HG02571 (cell line): ENCODE measurements around the gene MEIS2.

Experiments
- ATAC-seq: cut with Tn5 transposase; IDR thresholded peaks from one replicate; pipeline ENCODE4 v1.9.1; 2021; ENCODE audit warnings: mild to moderate bottlenecking, moderate library complexity; ENCODE audit not compliant: unreplicated experiment

The MEIS2 gene

DNA sequence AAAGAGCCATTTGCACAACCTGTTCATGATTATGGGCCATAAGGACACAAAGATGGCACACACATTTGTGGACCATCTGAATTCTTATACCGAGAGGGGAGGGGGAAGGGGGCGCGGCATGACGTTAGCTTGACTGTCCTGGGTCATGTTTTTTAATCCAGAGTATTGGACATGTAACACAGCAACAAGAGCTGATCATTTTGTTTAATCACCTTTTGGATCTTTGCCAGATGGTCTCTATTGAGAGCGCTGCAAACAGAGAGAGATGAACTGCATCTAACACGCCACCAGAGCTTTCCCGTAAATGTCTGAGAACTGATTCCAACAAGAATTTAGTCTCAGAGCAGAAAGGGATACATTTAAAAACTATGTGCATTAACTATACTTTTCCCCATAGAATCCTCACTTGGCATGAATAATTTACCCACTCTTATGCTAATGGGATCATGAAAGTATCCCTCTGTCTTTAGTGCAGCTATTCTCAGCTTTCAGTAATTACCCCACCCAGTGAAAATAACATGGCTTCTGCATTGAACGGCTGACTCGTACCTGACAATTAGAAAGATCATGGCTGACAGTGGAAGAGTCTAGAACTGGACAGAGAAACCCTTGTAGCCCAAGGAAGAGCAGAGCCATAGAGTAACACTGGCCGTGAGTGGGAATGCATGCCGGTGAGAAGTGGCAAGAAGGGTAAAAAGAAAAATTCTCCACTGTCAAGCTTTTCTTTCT, 22.6 kb downstream of the MEIS2 start:
- no peak for ATAC-seq

DNA sequence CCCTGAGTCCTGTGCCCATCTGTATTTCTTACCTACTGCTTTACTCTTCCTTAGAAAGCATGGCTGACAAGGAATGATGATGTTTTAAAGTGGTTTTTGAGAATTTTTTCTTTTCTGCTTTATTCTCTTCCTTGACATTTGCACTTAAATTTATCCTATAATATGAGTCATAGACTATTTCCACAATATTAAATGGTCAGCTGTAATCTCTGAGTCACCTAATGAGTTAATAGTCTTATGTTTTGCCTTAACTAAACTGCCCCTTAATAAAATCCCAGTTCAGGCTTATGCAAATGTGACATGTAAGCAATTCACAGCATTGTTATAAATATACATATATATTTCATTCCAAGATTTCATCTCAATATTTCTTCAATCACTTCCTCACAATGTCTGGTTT, 23.8 kb downstream of the MEIS2 start:
- no peak for ATAC-seq

DNA sequence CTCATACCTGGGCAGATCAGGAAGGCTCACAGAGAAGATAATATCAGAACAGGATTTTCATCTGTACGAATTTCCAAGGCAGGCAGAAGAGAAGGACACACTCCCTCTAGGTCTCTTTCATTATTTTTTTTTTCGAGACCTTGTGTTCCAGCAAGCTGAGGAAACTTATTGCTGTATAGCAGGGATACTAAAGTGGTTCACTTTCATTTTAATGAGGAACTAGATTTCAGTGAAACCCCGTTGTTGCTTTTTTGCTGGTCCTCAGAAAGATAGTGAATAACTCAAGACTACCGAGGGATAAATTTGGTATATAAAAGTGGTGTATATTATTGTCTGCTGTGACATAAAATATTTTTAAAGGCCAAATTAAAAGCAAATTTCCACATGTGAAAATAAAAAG, 24.6 kb downstream of the MEIS2 start:
- no peak for ATAC-seq

DNA sequence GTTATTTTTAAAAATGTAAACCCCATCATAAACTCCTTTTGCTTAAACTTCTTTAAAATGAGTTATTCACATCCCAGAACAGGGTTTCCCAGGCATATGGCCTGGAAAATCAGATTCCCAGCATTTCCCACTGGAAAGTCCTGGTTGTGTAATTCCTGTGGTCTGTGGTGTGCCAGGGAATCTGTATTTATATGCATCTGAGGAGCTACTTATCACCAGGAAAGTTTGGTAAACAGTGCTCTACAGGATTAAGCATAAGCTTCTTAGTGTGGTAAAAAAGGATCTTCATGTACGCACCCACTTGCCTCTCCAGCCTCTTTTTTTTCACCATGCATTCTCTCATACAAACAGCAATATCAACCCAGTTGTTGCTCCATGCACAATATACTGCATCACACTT, 28.2 kb downstream of the MEIS2 start:
- ATAC-seq, result no peak

DNA sequence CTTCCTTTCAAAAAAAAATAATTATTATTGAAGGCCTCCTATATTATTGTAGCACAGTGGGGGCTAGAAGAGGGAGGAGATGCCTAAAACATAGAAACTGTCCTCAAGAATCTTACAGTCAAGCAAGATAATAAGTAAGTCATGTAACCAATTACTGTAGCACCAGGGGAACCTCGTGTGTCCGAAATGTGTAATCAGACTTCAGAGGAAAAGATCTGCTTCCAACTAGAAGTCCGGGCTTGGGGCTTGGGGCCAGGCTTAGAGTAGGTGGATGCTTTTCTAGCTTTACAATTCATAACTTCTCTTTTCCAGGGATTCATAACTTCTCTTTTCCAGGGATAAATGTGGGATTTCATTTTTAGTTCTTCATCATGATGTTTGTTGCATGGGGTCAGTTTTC, 29.2 kb downstream of the MEIS2 start:
- ATAC-seq, result no peak

DNA sequence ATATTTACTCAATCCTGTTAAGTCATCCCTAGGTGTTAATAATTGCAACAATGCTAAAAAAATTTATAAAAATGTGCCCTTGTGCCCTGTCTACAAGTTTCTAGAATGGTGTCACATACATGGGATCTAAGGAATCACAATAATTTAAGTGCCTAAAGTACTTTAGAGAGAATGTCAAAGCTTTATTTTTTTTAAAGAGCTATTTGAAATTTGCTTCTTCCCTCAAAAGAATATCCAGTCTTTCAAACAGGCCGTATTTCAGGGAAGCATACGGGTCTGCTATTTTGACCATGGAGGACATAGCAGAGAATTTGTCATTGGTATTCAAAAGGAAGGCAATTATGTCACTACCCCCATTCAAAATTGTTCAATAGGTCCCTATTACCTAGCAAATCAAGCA, 29.7 kb downstream of the MEIS2 start:
- no peak for ATAC-seq

DNA sequence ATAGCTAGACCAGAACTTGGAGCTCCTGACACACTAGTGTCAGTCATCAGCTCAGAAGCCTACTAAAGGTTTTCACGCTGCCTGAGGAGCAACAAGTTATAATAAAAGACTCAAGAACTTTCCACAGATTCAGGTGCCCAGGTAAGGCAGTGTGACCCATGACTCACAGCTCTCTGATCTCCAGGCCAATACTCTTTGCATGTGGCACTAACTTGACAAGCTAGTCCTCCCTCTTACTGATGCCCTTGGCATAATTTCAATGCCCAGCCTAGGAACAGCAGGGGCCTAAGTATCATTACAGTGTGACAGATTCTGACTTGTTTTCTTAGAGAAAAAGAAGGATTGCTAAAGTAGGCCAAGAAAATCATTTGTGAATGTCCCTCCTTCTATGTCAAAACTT, 38.4 kb downstream of the MEIS2 start:
- no peak for ATAC-seq

DNA sequence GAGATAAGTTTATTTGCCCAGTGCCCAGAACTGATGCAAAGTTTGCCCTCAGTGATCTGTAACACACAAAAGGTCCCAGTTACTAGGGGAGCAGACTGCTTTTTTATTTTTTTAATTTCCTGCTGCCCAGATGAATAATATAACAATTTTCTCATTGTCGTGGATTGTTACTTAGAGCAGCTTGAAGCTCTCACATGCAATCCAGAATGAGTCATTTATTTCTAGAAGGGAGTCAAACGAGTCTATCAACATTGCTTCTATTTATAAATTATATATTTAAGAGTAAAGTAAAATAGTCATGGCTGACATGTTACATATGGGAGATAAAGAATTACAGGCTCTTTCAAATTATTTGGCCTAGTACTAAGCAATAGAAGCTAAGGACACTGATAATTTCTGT, 41.3 kb downstream of the MEIS2 start:
- no peak for ATAC-seq

DNA sequence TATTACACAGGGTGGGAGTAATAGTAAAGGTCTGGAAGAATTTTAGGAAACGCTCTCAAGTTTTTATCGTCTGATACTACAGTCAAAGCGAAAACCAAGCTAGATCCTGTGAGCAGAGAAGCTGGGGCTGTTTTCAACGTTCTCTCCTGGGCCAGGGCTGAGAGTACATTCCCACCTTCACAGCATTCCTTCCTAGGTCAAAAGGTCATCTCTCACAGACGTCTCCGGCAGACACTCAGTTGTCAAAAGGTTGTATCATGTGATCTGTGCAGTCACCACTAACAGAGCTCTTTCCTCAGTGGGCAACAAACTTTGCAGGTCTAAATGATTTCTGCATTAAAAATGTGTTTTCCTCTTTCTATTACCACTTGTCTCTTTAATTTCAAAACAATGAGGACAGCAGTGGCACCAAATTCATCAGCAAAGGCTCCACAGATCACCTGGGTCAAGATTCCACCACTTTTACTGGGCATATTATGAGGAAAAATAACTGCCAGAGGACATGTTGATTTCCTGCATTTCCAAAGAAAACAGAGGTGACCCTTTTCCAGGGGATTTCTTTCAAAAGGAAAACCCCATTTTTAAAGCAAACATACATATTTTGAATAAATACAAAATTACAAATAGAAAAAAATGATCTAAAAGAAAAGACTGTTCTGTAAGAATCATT, 41.9 kb downstream of the MEIS2 start:
- ATAC-seq, result no peak

DNA sequence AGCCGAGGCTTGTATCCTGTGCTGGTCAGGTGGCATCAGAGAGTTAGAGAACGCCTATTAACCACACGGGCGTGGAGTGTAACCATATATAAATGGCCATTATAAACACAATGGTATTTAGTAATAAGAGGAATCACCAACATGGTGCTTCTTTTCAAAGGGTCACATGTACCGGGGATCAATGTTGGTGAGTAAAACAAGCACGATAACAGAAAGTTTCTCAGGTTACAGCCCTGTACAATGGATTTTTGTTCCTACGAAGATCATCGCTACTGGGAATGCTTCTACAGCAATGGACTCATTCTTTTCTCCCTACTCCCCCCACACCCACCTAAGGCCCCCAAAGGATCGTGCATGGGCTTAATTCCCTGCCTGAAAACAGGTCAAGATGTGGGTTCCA, 42.5 kb downstream of the MEIS2 start:
- ATAC-seq, result no peak

DNA sequence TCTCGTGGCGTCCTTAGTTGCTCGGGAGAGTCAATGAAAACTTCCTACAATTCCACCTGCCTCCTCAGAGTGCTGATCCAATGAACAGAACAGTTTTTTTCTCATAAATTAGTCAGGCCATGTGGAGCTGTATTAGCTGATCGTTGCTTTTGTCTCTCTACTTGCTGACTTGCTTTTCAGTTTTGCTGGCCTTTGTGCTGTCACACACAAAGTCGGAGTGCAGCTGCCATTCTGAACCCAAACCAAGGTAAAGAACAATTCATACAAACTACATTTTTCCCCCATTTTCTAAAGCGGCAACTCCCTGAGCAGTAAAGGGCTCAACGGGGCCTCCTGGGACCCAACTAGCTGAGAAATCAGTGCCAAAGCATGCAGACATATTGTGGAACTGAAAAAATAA, 43.1 kb downstream of the MEIS2 start:
- ATAC-seq, result no peak

DNA sequence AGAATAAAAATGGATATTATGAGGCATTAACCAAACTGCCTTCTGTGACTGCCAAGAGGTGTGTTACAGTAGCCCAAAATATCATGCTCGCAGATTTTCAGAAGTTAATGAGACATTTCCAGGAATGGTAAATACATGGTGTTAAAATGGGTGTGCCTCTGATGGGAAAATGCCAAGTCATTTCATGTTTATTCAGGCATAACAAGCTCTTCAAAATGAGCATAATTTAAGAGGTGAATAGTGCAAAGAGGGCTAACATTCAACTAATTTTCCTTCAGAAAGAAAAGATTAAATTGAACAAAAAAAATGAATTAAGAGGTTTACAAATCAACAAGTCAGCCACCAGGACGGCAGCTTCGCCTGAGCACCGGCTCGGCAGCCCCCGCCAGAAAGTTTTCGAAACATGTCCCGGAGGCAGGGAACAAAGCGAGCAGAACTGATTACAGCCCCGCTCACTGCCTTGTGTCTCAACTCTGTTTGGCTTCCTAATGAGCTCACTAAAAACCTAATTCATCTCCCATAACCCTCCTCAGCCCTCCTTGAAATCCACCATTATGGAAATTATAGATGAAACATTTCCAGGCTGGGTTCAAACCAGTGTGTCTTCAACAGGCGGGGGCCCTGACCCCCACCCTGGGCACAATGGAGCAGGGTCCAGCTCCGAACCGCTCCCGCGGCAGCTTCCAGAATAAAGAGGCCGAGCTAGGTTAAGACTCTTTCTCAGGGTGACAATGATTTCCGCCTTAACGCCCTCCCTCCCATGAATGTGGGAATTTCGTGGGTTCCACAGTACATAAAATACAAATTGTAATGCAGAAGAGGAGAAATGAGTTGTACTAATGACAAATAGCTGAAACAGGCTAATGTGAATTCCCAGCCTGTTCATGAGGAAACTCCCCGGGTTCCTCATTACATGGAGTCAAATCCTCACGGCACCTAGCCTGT, 43.9 kb downstream of the MEIS2 start:
- ATAC-seq, result no peak

DNA sequence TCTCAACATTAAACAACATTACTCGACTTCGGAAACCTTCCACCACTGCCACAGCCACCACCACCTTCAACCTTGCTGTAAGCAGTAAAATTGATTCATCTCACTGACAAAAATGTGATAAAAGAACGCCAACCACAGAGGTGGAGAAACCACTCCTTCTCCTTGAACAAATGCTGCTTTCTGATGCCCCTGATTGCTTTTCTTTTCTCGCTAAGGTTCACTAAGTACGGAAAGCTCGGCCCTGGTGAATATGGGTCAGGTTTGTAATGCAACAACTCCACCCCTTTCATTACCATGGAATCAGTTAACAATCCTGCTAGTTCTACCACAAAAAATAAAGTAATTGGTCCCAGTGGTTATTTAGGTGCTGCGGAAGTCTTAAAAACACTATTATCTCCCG, 44.9 kb downstream of the MEIS2 start:
- ATAC-seq, result no peak

DNA sequence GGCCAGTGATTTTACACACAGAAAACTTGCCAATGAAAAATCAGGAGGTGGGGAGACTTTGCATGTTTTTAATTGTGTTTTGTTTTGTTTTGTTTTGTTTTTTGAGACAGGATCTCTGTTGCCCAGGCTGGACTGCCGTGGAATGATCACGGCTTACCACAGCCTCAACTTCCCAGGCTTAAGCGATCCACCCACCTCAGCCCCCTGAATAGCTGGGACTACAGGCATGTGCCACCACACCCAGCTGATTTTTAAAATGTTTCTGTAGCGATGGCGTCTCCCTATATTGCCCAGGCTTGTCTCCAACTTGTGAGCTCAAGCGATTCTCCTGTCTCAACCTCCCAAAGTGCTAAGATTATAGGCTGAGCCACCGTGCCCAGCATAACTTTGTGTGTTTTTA, 46.0 kb downstream of the MEIS2 start:
- ATAC-seq, result no peak

DNA sequence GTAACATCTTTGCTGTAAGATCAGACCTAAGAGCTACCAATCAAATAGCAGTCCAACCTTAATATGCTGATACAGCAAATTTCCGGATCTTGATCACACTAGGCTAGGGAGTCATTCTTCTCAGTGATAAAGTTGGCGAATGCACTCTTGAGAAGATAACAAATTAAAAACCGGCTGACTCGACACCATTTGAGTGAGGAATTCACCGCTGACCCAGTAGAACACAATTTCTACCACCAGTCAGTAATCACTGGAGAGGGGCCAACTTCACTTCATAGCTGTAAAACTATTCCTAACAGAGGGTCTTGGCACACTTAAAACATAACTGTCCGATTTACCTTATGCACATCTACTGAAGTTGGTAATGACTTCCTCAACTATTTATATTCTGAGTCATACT, 47.2 kb downstream of the MEIS2 start:
- no peak for ATAC-seq

DNA sequence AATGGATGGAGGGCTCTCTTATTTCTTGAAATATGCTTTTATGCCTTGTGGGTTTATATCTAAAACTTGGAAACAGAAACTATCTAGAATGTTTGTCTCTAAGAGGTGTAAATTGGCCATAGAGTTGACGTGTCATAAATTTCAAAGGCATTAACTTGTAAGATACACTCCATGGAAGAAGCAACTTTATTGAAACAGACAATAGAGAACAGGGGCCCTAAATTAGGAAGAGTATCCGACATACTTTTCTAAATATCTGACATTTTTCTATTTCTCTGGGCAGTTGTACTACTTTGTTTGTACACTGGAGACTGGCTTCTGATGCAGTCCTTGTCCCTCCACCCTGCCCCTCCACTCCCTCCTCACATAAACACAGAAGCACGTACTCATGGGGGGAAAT, 50.0 kb downstream of the MEIS2 start:
- no peak for ATAC-seq

DNA sequence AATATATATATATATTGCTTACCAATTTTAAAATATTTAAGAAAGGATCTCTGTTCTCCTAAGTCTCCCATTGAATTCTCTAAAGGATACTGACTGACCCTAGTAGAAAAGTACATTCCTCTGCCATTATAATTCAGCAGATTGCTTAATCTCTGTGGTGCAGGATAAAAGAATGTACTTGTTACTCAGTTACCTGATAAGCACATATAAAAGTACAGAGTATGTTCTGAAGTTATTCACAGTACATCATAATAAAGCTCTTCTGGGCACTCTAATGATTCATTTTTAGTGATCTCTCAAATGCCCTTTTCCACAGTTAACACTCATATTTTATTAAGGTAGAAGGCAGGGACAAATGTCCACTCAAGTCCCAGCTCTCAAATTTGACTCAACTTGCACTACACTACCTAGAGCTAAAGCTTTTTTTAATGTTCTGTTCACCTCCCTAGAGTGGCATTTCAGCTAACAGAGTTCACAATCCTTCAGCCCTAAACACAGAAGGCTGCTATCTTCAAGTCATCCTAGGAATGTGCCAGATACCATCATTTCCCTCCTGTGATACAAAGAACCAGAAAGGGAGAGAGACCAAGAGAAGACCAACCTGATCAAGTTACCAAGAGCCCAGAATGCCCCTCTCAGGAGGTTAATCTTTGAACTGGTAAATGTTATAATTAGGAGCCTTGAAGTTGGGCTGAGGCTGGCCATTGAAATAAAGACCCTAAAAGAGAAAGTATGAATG, 53.3 kb downstream of the MEIS2 start:
- no peak for ATAC-seq

DNA sequence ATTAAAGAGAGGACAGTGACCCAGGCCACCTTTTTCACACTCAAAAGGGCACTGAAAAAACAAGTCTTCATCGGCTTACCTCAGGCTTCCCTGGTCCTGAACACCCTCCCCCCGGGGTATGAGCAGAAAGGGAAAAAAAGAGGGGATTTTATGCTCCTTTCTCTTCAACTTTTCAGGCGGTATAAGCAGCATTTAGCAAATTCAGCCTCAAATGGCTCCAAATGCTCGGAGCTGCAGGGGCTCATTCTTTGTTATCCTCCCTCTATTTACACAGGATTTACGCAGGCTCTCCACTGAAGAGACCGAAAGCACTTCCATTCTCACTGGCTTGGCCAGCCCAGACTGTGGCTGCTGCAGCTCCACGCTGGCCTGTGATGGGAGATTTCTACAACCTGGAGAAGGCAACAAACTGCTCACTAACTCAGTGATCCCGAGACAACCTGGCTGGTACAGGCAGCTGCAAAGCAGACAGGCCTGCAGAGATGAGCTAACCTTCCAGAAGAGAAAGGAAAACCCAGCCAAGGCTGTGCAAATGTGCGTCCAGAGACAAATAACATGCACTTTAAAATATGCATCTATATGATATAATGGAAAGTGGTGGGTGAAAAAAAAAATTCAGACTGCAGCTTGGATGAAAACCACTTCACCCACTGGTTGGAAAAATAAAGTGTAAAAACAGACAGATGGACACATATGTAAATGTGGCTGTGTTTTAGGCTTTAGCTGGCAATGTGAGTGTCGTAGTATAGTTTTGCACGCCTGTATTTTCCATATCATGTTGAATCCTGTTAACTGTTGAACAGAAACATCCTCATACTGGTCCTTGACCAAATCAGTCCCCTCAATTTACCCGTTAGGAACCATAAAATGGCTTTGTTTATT, 54.2 kb downstream of the MEIS2 start:
- no peak for ATAC-seq

DNA sequence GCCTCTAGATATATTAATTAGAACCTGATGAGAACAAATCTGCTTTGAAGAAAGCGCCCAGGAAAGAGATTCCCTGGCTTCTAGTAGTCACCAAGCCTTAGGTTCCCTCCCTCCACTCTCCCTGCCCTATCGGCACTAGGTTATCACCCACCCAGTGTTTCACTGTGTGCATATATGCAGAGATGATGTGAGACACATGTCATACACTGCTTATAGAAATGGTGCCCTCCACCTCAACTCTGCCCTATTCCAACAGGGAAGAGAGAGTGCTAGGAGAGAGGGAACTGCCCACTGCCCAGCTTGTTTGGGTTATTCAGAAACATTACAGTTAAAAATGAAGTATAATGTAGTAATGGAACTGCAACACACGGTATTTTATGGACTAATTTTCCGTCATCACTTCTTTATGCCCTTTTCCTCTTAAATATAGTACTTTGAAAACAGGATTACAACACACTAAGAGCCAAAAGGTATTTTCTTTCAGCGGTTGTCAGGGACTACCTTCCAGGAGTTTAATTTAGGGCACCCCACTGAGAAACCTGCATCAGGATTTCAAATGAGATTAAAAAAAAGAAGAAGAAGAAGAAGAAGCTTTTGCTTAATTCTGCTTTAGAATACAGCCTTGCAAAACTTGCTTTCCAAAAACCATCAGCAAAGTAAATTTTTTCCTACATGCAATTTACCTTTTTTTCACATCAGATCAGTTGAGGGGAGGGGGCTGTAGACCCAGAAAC, 55.3 kb downstream of the MEIS2 start:
- no peak for ATAC-seq
